CD14-positive monocyte (primary cell): ENCODE results near the gene TMA16. TPM values are rescaled to one million over a fixed set of nuclear protein-coding genes. Genes with fewer than 3 reads are reported as not detected.
A peak's percentile ranks its signal among the peaks of the same experiment; 100 is the strongest.

Source experiments
- DNase-seq, 3 donors: peaks; one replicate each; pipeline ENCODE4 v3.0.0-alpha.2; 2011 to 2022
- H2AFZ ChIP-seq: 2 replicates; pipeline ENCODE4 v1.6.0; 2012; ENCODE audit warnings: mild to moderate bottlenecking, low read depth, low read length, inconsistent platforms; ENCODE audit not compliant: insufficient read depth, poor library complexity, severe bottlenecking
- H3K27ac ChIP-seq, 2 donors: 1 replicate in 1 of 2; 2 replicates in 1 of 2; pipeline ENCODE4 v1.5.1; 2012 to 2013; ENCODE audit warnings: low read length in 2 of 2, control low read depth in 1 of 2, inconsistent platforms in 1 of 2, low read depth in 1 of 2, mild to moderate bottlenecking in 1 of 2
- H3K27me3 ChIP-seq, 2 donors: one replicate each; pipeline versions ENCODE4 v1.6.0 to v1.6.1; 2011 to 2013; ENCODE audit warnings: low read length in 2 of 2; ENCODE audit not compliant: control insufficient read depth in 2 of 2, insufficient read depth in 2 of 2
- H3K36me3 ChIP-seq, 2 donors: replicated peaks in 1 of 2; 1 replicate in 1 of 2; 2 replicates in 1 of 2; pipeline versions ENCODE4 v1.5.1 to v1.6.1; 2012 to 2013; ENCODE audit warnings: low read length in 2 of 2, control low read depth in 1 of 2, inconsistent platforms in 1 of 2, mild to moderate bottlenecking in 1 of 2; ENCODE audit not compliant: insufficient read depth in 2 of 2, control insufficient read depth in 1 of 2
- H3K4me1 ChIP-seq, 2 donors: 1 replicate in 1 of 2; 2 replicates in 1 of 2; pipeline versions ENCODE4 v1.5.1 to v1.6.1; 2012 to 2013; ENCODE audit warnings: low read length in 2 of 2, control low read depth in 1 of 2, inconsistent platforms in 1 of 2, mild to moderate bottlenecking in 1 of 2, moderate library complexity in 1 of 2; ENCODE audit not compliant: insufficient read depth in 2 of 2, control insufficient read depth in 1 of 2
- H3K4me2 ChIP-seq: replicated peaks from 2 replicates; pipeline ENCODE3; 2012; ENCODE audit warnings: low read length, moderate library complexity, mild to moderate bottlenecking; ENCODE audit not compliant: poor library complexity, severe bottlenecking; ENCODE audit errors: extremely low read depth
- H3K4me3 ChIP-seq, 3 experiments: fragments of 200-600 bp in 1 of 3; sonication (generic) in 1 of 3; replicated peaks in 1 of 3; 1 replicate in 2 of 3; 2 replicates in 1 of 3; pipeline ENCODE4 v1.5.1; 2011 to 2013; ENCODE audit warnings: low read length in 3 of 3, mild to moderate bottlenecking in 3 of 3, control low read depth in 2 of 3, low read depth in 2 of 3, inconsistent platforms in 1 of 3, moderate library complexity in 1 of 3
- H3K79me2 ChIP-seq: 2 replicates; pipeline ENCODE4 v1.6.0; 2012; ENCODE audit warnings: mild to moderate bottlenecking, control low read depth, inconsistent platforms, low read length, moderate library complexity; ENCODE audit not compliant: insufficient read depth
- H3K9ac ChIP-seq: 2 replicates; pipeline ENCODE4 v1.6.0; 2017; ENCODE audit warnings: low read length, mild to moderate bottlenecking; ENCODE audit not compliant: insufficient read depth, poor library complexity, severe bottlenecking
- H3K9me3 ChIP-seq, 2 donors: replicated peaks in 1 of 2; 1 replicate in 1 of 2; 2 replicates in 1 of 2; pipeline versions ENCODE4 v1.5.1 to v1.6.1; 2012 to 2013; ENCODE audit warnings: low read length in 2 of 2, control low read depth in 1 of 2; ENCODE audit not compliant: control insufficient read depth in 1 of 2, insufficient read depth in 1 of 2
- H4K20me1 ChIP-seq: 2 replicates; pipeline ENCODE4 v1.6.0; 2012; ENCODE audit warnings: mild to moderate bottlenecking, low read length, control low read depth, moderate library complexity; ENCODE audit not compliant: insufficient read depth
- H3K27ac Mint-ChIP-seq, 7 donors: one replicate each; pipeline ENCODE4 v1.8.0; 2020; ENCODE audit warnings: mild to moderate bottlenecking in 7 of 7, mixed read lengths in 7 of 7, moderate library complexity in 6 of 7, inconsistent platforms in 2 of 7
- H3K27me3 Mint-ChIP-seq, 3 donors: one replicate each; pipeline ENCODE4 v1.8.0; 2021 to 2022; ENCODE audit warnings: low read depth in 3 of 3, mild to moderate bottlenecking in 3 of 3, mixed read lengths in 3 of 3, moderate library complexity in 3 of 3, inconsistent platforms in 1 of 3
- H3K36me3 Mint-ChIP-seq, 2 donors: one replicate each; pipeline ENCODE4 v1.8.0; 2020; ENCODE audit warnings: mixed read lengths in 2 of 2, inconsistent platforms in 1 of 2, mild to moderate bottlenecking in 1 of 2
- H3K4me1 Mint-ChIP-seq: one replicate; pipeline ENCODE4 v1.8.0; 2020; ENCODE audit warnings: mild to moderate bottlenecking, mixed read lengths
- H3K4me3 Mint-ChIP-seq, 2 donors: one replicate each; pipeline ENCODE4 v1.8.0; 2020; ENCODE audit warnings: mild to moderate bottlenecking in 2 of 2, mixed read lengths in 2 of 2, moderate library complexity in 1 of 2
- H3K9me3 Mint-ChIP-seq, 7 donors: one replicate each; pipeline ENCODE4 v1.8.0; 2020 to 2022; ENCODE audit warnings: mixed read lengths in 7 of 7, mild to moderate bottlenecking in 6 of 7, moderate library complexity in 6 of 7, inconsistent platforms in 2 of 7
- WGBS: methylation state at CpG from one replicate; pipeline ENCODE4 v1.1.5; 2013; ENCODE audit warnings: missing lambda C conversion rate; ENCODE audit not compliant: insufficient coverage; 5-methylcytosine and 5-hydroxymethylcytosine counted together
- intact Hi-C, 2 donors: fragments of 100-400 bp; cut with micrococcal nuclease; formaldehyde crosslinking; loops; one replicate each; pipeline versions ENCODE4 v1.15.0 to v1.15.1; 2023
- polyA plus RNA-seq, 3 donors: library from polyadenylated mRNA; depleted of rRNA in 1 of 3; unstranded in 2 of 3; stranded (reverse) in 1 of 3; fragments of 300-500 nt in 2 of 3; fragments of >200 nt in 1 of 3; fragmentation: Illumina TruSeq in 2 of 3; gene quantifications; 1 replicate in 2 of 3; 2 replicates in 1 of 3; pipeline ENCODE4 v1.2.3, GENCODE V29; 2012 to 2021
- TF ChIP-seq, protein P1 (sequence below): fragments of 200-600 bp; IDR thresholded peaks from one replicate; pipeline ENCODE4 v1.8.0; 2022; ENCODE audit warnings: antibody characterized with exemption, mild to moderate bottlenecking

TMA16 gene
- polyA plus RNA-seq, 3 donors: 7.7 to 8.2 (median 8.2) TPM

DNA sequence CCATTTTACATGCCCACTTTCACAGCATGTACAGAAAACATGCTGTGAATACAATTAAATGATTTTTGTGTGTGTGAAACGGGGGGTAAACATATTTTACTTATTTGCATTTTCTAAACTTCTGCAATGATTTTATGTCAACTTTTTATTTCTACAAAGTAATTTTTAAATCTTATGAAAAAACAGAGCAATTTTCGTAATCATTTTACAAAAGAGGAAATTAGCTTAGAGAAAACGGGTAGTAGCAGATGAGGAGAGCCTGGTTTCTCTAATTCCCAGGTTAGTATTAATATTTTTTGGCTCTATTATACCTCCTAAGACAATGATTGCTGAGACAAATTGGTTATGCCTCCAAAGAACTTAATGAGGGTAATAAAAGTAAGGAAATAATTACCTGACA lies 24.1 kb upstream of the TMA16 start:
- H3K27ac Mint-ChIP-seq: peak overlapping the region in 2 of 7 donors; percentile 1
- Histone ChIP-seq H3K9me3 (peaks cover 6 to 8% of the 10 kb centered on the region in 2 donors), H3K9ac (no peak overlapping the region), H3K4me2 (peak overlapping the region; percentile 22), H4K20me1 (no peaks in the 10 kb centered on the region), H2AFZ (no peak overlapping the region), H3K27ac (peak overlapping the region in 1 of 2 donors; percentile 55), H3K27me3 (no peaks in the 10 kb centered on the region), H3K79me2 (no peaks in the 10 kb centered on the region), H3K4me3 (peak overlapping the region in 1 of 3 experiments; percentile 10), H3K36me3 (no peaks in the 10 kb centered on the region), H3K4me1 (peaks cover 14 to 16% of the 10 kb centered on the region in 2 donors)
- H3K4me1 Mint-ChIP-seq: peaks cover 18% of the 10 kb centered on the region
- TF ChIP-seq, protein P1, sequence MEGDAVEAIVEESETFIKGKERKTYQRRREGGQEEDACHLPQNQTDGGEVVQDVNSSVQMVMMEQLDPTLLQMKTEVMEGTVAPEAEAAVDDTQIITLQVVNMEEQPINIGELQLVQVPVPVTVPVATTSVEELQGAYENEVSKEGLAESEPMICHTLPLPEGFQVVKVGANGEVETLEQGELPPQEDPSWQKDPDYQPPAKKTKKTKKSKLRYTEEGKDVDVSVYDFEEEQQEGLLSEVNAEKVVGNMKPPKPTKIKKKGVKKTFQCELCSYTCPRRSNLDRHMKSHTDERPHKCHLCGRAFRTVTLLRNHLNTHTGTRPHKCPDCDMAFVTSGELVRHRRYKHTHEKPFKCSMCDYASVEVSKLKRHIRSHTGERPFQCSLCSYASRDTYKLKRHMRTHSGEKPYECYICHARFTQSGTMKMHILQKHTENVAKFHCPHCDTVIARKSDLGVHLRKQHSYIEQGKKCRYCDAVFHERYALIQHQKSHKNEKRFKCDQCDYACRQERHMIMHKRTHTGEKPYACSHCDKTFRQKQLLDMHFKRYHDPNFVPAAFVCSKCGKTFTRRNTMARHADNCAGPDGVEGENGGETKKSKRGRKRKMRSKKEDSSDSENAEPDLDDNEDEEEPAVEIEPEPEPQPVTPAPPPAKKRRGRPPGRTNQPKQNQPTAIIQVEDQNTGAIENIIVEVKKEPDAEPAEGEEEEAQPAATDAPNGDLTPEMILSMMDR: no peak
- WGBS: no CpG with 5 or more reads among the region's 3 CpGs
- no peak overlapping the region for H3K4me3 Mint-ChIP-seq
- DNase-seq: peak in 1 of 3 donors; percentile 28
- H3K27me3 Mint-ChIP-seq: peaks cover 3 to 9% (median 7%) of the 10 kb centered on the region in 3 donors
- peaks cover 0 to 9% (median 4%) of the 10 kb centered on the region in 7 donors for H3K9me3 Mint-ChIP-seq
- H3K36me3 Mint-ChIP-seq: no peaks in the 10 kb centered on the region
- intact Hi-C loops: no loop called here

DNA sequence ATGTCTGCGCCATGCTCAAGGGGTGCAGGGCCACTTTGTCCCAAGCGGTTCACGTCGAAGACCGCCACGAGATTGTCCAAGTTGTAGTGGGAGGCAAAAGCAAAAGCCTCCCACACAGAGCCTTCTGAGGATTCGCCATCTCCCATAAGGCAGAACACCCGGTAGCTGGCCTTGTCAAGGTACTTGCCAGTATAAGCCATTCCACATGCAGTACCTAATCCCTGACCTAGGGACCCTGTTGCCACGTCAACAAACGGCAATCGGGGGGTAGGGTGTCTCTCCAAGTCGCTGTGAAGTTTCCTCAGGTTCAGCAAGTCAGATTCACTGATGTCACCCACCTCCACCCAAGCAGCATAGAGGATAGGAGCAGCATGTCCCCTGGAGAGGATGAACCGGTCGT lies 21.4 kb upstream of the TMA16 start:
- peaks cover 6 to 8% of the 10 kb centered on the region in 2 donors for H3K9me3 ChIP-seq

More for the DNA sequence above, 21.4 kb upstream of the TMA16 start:
- intact Hi-C loops: no loop called here
- Histone ChIP-seq H3K27me3 (peaks cover 0 to 6% of the 10 kb centered on the region in 2 donors), H3K79me2 (no peaks in the 10 kb centered on the region), H3K4me3 (no peak overlapping the region), H3K4me2 (no peak overlapping the region), H3K36me3 (no peaks in the 10 kb centered on the region), H4K20me1 (no peaks in the 10 kb centered on the region), H3K27ac (no peak overlapping the region), H3K9ac (no peak overlapping the region), H2AFZ (no peak overlapping the region), H3K4me1 (peaks cover 14 to 16% of the 10 kb centered on the region in 2 donors)
- H3K4me3 Mint-ChIP-seq: no peak overlapping the region
- H3K9me3 Mint-ChIP-seq: peaks cover 0 to 9% (median 4%) of the 10 kb centered on the region in 7 donors
- TF ChIP-seq, protein P1: no peak
- no peak overlapping the region for H3K27ac Mint-ChIP-seq
- peaks cover 4 to 9% (median 4%) of the 10 kb centered on the region in 3 donors for H3K27me3 Mint-ChIP-seq
- no peaks in the 10 kb centered on the region for H3K36me3 Mint-ChIP-seq
- 98% methylated on average over 11 of the region's 14 CpGs for WGBS
- peaks cover 18% of the 10 kb centered on the region for H3K4me1 Mint-ChIP-seq
- DNase-seq: no peak
